Measurements from ENCODE around the gene OCIAD1. TPM values are rescaled to one million over a fixed set of nuclear protein-coding genes. Genes with fewer than 3 reads are reported as not detected.
"Not testable (repeated sequence)": the region's sequence is repeated elsewhere in the genome, so short reads cannot be mapped to it uniquely, and the experiment has no call there.

OCIAD1 gene
- total RNA-seq, 2 donors from 2014 or later: 148 to 152 TPM

DNA sequence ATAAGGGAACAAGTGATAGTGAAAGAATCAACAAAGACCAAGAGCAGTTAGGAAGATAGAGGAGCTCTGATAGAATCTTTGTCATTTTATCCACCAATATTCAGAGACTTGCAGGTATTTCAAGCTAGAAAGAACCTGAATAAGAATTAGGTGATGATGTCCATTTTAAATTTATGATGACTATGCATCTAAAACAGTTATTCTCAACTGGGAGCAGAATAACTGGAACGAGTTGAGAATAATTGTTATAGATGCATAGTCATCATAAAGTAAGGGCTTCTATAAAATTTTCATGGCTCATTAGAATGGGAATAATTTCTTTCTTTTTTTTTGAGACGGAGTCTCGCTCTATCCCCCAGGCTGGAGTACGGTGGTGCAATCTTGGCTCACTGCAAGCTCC is 5.8 kb downstream of the OCIAD1 start:
- Mint-ChIP-seq H3K27me3 (ENCODE audit: insufficient read depth) (no peaks in the 10 kb centered on the region), H3K4me1 (peaks cover 7% of the 10 kb centered on the region), H3K9me3 (no peaks in the 10 kb centered on the region), H3K4me3 (no peak overlapping the region), H3K27ac (no peak overlapping the region), H3K36me3 (ENCODE audit: low read depth) (peaks cover 55% of the 10 kb centered on the region)
- Histone ChIP-seq H3K27me3 (ENCODE audit: control insufficient read depth, insufficient read depth, low read length, poor library complexity, severe bottlenecking) (no peaks in the 10 kb centered on the region), H3K36me3 (ENCODE audit: control insufficient read depth, insufficient read depth, low read length) (peaks cover 88% of the 10 kb centered on the region), H3K4me1 (ENCODE audit: control insufficient read depth, insufficient read depth, low read length) (no peaks in the 10 kb centered on the region), H3K9ac (ENCODE audit: extremely low read depth, low read length, poor library complexity, severe bottlenecking) (no peak overlapping the region), H3K27ac (ENCODE audit: low read depth, low read length) (no peak overlapping the region), H3K9me3 (ENCODE audit: control insufficient read depth, low read length) (no peaks in the 10 kb centered on the region), H3K4me3 (ENCODE audit: low read length) (no peak overlapping the region)
- 95 to 100% methylated on average over 1 to 4 of the region's 4 CpGs for WGBS, 2 experiments (ENCODE audit: insufficient coverage in 1 of 2, insufficient read length in 1 of 2)
- no peak for DNase-seq
- TF ChIP-seq CTCF (conservative IDR thresholded peaks at IDR 0.05): no peak

DNA sequence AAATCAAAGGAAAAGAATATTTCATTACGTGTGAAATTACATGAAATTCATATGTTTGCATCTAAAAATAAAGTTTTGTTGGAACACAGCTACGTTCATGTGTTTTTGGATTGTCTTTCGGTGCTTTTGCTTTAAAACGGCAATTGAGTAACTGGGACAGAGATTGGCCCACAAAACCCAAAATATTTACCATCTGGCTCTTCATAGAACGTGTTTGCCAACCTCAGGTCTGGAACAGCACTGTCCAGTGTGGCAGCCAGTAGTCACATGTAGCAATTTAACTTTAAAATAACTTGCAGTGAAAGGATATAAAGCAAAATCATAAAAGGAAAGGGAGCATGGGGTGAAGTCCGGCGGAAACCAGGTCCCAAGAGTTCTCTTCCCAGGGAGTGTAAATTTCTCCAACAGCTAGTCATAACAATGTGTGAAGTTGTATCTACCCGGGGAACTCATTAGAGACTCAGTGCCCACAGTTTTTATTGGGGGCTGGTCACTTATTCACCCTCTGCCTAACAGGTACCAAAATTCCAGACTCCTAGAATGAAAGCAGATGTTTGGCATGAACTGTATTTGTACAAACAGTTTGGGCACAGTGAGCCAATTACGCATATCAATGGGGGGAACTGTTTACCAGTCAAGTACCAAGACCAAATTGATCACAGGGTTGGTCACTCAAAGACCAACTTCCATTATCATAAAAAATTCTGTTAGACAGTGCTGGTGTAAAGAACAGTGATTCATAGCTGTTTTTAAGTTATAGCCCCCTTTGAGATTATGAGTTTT is 10.3 kb downstream of the OCIAD1 start:
- H3K4me3 Mint-ChIP-seq: no peak overlapping the region

DNA sequence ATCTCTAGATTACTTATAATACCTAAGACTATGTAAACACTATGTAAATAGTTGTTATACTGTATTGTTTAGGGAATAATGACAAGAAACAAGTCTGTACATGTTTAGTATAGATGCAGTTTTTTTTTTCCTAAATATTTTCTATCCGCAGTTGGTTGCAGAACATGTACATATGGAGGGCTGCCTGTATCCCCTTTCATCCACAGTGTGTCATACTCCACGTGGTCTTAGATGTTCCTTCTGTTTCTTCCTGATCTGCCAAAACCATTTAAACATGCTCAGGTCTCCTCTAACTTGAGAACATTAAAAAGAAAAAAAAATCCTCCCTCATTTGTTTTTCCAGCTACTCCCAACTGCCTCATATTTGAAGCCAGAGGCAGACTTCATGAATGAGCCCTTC is 14.0 kb downstream of the OCIAD1 start:
- peaks cover 9% of the 10 kb centered on the region for H3K9me3 ChIP-seq (ENCODE audit: control insufficient read depth, low read length)
- no peaks in the 10 kb centered on the region for H3K4me1 ChIP-seq (ENCODE audit: control insufficient read depth, insufficient read depth, low read length)
- H3K9me3 Mint-ChIP-seq: peaks cover 4% of the 10 kb centered on the region
- H3K36me3 ChIP-seq (ENCODE audit: control insufficient read depth, insufficient read depth, low read length): peaks cover 93% of the 10 kb centered on the region
- no peak for TF ChIP-seq CTCF (conservative IDR thresholded peaks at IDR 0.05)
- no peak overlapping the region for H3K27ac ChIP-seq (ENCODE audit: low read depth, low read length)
- no peaks in the 10 kb centered on the region for H3K27me3 Mint-ChIP-seq (ENCODE audit: insufficient read depth)
- H3K4me3 ChIP-seq (ENCODE audit: low read length): no peak overlapping the region
- peak overlapping the region; percentile 1 for H3K27ac Mint-ChIP-seq
- no peak for DNase-seq
- WGBS, 2 experiments (ENCODE audit: insufficient coverage in 1 of 2, insufficient read length in 1 of 2): 93 to 100% methylated on average over 1 to 2 of the region's 2 CpGs
- H3K36me3 Mint-ChIP-seq (ENCODE audit: low read depth): peaks cover 69% of the 10 kb centered on the region
- H3K4me3 Mint-ChIP-seq: no peak overlapping the region
- H3K4me1 Mint-ChIP-seq: peaks cover 5% of the 10 kb centered on the region
- H3K9ac ChIP-seq (ENCODE audit: extremely low read depth, low read length, poor library complexity, severe bottlenecking): no peak overlapping the region
- H3K27me3 ChIP-seq (ENCODE audit: control insufficient read depth, insufficient read depth, low read length, poor library complexity, severe bottlenecking): no peaks in the 10 kb centered on the region

More for the DNA sequence above, 10.3 kb downstream of the OCIAD1 start:
- Histone ChIP-seq H3K27ac (ENCODE audit: low read depth, low read length) (no peak overlapping the region), H3K4me1 (ENCODE audit: control insufficient read depth, insufficient read depth, low read length) (no peaks in the 10 kb centered on the region), H3K9me3 (ENCODE audit: control insufficient read depth, low read length) (no peaks in the 10 kb centered on the region), H3K4me3 (ENCODE audit: low read length) (no peak overlapping the region), H3K36me3 (ENCODE audit: control insufficient read depth, insufficient read depth, low read length) (peaks cover 96% of the 10 kb centered on the region), H3K27me3 (ENCODE audit: control insufficient read depth, insufficient read depth, low read length, poor library complexity, severe bottlenecking) (no peaks in the 10 kb centered on the region), H3K9ac (ENCODE audit: extremely low read depth, low read length, poor library complexity, severe bottlenecking) (no peak overlapping the region)
- Mint-ChIP-seq H3K27me3 (ENCODE audit: insufficient read depth) (no peaks in the 10 kb centered on the region), H3K4me1 (peaks cover 5% of the 10 kb centered on the region), H3K27ac (peak overlapping the region; percentile 56), H3K36me3 (ENCODE audit: low read depth) (peaks cover 74% of the 10 kb centered on the region), H3K9me3 (no peaks in the 10 kb centered on the region)
- no peak for DNase-seq
- WGBS, 2 experiments (ENCODE audit: insufficient coverage in 1 of 2, insufficient read length in 1 of 2): 96 to 97% methylated on average over 5 to 9 of the region's 9 CpGs
- TF ChIP-seq CTCF (conservative IDR thresholded peaks at IDR 0.05): no peak

DNA sequence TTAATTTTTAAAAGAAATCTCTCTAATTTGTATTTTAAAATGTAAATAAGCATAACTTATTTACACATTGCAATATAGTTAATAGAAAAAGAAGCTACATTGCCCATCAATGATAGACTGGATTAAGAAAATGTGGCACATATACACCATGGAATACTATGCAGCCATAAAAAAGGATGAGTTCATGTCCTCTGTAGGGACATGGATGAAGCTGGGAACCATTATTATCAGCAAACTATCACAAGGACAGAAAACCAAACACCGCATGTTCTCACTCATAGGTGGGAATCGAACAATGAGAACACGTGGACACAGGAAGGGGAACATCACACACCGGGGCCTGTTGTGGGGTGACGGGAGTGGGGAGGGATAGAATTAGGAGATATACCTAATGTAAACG is 17.9 kb downstream of the OCIAD1 start:
- H3K36me3 ChIP-seq (ENCODE audit: control insufficient read depth, insufficient read depth, low read length): peaks cover 89% of the 10 kb centered on the region
- not testable (repeated sequence) for H3K4me3 ChIP-seq (ENCODE audit: low read length); H3K4me1 ChIP-seq (ENCODE audit: control insufficient read depth, insufficient read depth, low read length); H3K9ac ChIP-seq (ENCODE audit: extremely low read depth, low read length, poor library complexity, severe bottlenecking); H3K27me3 Mint-ChIP-seq (ENCODE audit: insufficient read depth); H3K27ac ChIP-seq (ENCODE audit: low read depth, low read length); H3K9me3 Mint-ChIP-seq; H3K27ac Mint-ChIP-seq; H3K9me3 ChIP-seq (ENCODE audit: control insufficient read depth, low read length); H3K4me3 Mint-ChIP-seq; H3K27me3 ChIP-seq (ENCODE audit: control insufficient read depth, insufficient read depth, low read length, poor library complexity, severe bottlenecking); H3K4me1 Mint-ChIP-seq; DNase-seq
- 94 to 100% methylated on average over 5 of the region's 6 CpGs for WGBS, 2 experiments (ENCODE audit: insufficient coverage in 1 of 2, insufficient read length in 1 of 2)
- H3K36me3 Mint-ChIP-seq (ENCODE audit: low read depth): peaks cover 80% of the 10 kb centered on the region
